Ishikawa (cell line): Measurements from ENCODE around the gene SRR.

Experiments
- CEBPB ChIP-seq: IDR thresholded peaks from 2 replicates; pipeline ENCODE4 v1.6.1; 2012
- CREB1 ChIP-seq: IDR thresholded peaks from 2 replicates; pipeline ENCODE4 v1.6.1; 2012; ENCODE audit warnings: low read depth
- EGR1 ChIP-seq: IDR thresholded peaks from 2 replicates; pipeline ENCODE4 v1.6.1; 2012
- FOXM1 ChIP-seq: IDR thresholded peaks from 2 replicates; pipeline ENCODE4 v1.6.1; 2012; ENCODE audit warnings: low read depth, borderline replicate concordance
- RAD21 ChIP-seq: IDR thresholded peaks from 2 replicates; pipeline ENCODE4 v1.6.1; 2012; ENCODE audit warnings: low read depth
- TAF1 ChIP-seq: IDR thresholded peaks from 2 replicates; pipeline ENCODE4 v1.6.1; 2012; ENCODE audit warnings: low read depth, mild to moderate bottlenecking
- TCF12 ChIP-seq: IDR thresholded peaks from 2 replicates; pipeline ENCODE4 v1.6.1; 2012; ENCODE audit warnings: low read depth
- TEAD4 ChIP-seq: IDR thresholded peaks from 2 replicates; pipeline ENCODE4 v1.6.1; 2012
- YY1 ChIP-seq: IDR thresholded peaks from 2 replicates; pipeline ENCODE4 v1.6.1; 2012; ENCODE audit warnings: low read depth
- ZBTB7A ChIP-seq: IDR thresholded peaks from 2 replicates; pipeline ENCODE4 v1.6.1; 2012; ENCODE audit warnings: low read depth
- TF ChIP-seq, protein P1 (sequence below): IDR thresholded peaks from 2 replicates; pipeline ENCODE4 v1.6.1; 2012; ENCODE audit warnings: low read depth, mild to moderate bottlenecking
- TF ChIP-seq, protein P2 (sequence below): IDR thresholded peaks from 2 replicates; pipeline ENCODE4 v1.6.1; 2012

DNA sequence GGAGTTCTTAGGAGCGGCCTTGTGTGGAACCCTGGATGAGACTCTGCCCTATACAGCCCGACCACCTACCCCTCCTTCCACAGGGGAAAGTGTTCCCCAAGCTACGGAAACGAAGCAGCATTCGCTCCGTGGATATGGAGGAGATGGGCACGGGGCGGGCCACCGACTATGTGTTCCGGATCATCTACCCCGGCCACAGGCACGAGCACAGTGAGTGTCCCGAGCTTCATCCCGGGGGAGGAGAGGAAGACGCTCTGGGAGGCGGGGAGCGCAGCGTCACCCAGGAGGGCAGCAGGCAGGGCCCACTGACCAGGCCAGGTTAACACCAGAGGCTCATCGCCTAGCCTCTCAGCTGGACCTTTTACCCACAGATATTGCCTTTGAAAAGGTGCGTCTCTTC lies 61.4 kb downstream of the SRR start:
- TF ChIP-seq CEBPB (no peak), RAD21 (no peak), TEAD4 (no peak), EGR1 (no peak), FOXM1 (no peak), ZBTB7A (no peak), TAF1 (no peak), CREB1 (no peak), YY1 (no peak), TCF12 (no peak)
- TF ChIP-seq, protein P1, sequence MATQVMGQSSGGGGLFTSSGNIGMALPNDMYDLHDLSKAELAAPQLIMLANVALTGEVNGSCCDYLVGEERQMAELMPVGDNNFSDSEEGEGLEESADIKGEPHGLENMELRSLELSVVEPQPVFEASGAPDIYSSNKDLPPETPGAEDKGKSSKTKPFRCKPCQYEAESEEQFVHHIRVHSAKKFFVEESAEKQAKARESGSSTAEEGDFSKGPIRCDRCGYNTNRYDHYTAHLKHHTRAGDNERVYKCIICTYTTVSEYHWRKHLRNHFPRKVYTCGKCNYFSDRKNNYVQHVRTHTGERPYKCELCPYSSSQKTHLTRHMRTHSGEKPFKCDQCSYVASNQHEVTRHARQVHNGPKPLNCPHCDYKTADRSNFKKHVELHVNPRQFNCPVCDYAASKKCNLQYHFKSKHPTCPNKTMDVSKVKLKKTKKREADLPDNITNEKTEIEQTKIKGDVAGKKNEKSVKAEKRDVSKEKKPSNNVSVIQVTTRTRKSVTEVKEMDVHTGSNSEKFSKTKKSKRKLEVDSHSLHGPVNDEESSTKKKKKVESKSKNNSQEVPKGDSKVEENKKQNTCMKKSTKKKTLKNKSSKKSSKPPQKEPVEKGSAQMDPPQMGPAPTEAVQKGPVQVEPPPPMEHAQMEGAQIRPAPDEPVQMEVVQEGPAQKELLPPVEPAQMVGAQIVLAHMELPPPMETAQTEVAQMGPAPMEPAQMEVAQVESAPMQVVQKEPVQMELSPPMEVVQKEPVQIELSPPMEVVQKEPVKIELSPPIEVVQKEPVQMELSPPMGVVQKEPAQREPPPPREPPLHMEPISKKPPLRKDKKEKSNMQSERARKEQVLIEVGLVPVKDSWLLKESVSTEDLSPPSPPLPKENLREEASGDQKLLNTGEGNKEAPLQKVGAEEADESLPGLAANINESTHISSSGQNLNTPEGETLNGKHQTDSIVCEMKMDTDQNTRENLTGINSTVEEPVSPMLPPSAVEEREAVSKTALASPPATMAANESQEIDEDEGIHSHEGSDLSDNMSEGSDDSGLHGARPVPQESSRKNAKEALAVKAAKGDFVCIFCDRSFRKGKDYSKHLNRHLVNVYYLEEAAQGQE, result no peak
- TF ChIP-seq, protein P2, sequence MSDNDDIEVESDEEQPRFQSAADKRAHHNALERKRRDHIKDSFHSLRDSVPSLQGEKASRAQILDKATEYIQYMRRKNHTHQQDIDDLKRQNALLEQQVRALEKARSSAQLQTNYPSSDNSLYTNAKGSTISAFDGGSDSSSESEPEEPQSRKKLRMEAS, result no peak
